K562 (cell line): ENCODE data around the gene EFCAB12. TPM values are rescaled to one million over a fixed set of nuclear protein-coding genes. Genes with fewer than 3 reads are reported as not detected.

Source experiments
- CREB1 ChIP-seq, 2 experiments: sonication (generic) in 1 of 2; formaldehyde crosslinking in 1 of 2; IDR thresholded peaks; 2 replicates each; pipeline versions ENCODE4 v1.6.1 to v1.8.0; 2012 to 2022; ENCODE audit warnings: inconsistent platforms in 1 of 2, mild to moderate bottlenecking in 1 of 2, missing genetic modification reagents in 1 of 2, moderate library complexity in 1 of 2
- ELF2 ChIP-seq: fragments of 250-450 bp; sonication (Bioruptor Pico); IDR thresholded peaks from 2 replicates; pipeline ENCODE4 v1.5.0; 2021; ENCODE audit warnings: mild to moderate bottlenecking
- EP300 ChIP-seq: IDR thresholded peaks from 2 replicates; pipeline ENCODE4 v1.6.1; 2012; ENCODE audit warnings: low read length, improper control_type of control experiment
- HOMEZ ChIP-seq: fragments of 250-450 bp; sonication (Bioruptor Pico); IDR thresholded peaks from 2 replicates; pipeline ENCODE4 v1.4.0; 2020; ENCODE audit warnings: mild to moderate bottlenecking, moderate library complexity
- HSF4 ChIP-seq: fragments of 250-450 bp; sonication (Bioruptor Pico); IDR thresholded peaks from 2 replicates; pipeline ENCODE4 v2.1.2; 2022; ENCODE audit warnings: mild to moderate bottlenecking, moderate library complexity, borderline replicate concordance
- NR2F6 ChIP-seq: fragments of 450-650 bp; formaldehyde crosslinking; IDR thresholded peaks from 2 replicates; pipeline ENCODE4 v1.4.0; 2020; ENCODE audit warnings: mild to moderate bottlenecking
- RBM25 ChIP-seq: fragments of 200-400 bp; formaldehyde crosslinking; IDR thresholded peaks from 2 replicates; pipeline ENCODE4 v1.6.1; 2018; ENCODE audit warnings: low read length, low read depth, moderate library complexity; ENCODE audit not compliant: severe bottlenecking
- RCOR1 ChIP-seq, 2 experiments: IDR thresholded peaks; 2 replicates each; pipeline ENCODE4 v1.6.1; 2012; ENCODE audit warnings: low read depth in 2 of 2, low read length in 2 of 2, borderline replicate concordance in 1 of 2, improper control_type of control experiment in 1 of 2
- TAL1 ChIP-seq: fragments of 450-650 bp; IDR thresholded peaks from 2 replicates; pipeline ENCODE4 v1.6.1; 2016; ENCODE audit warnings: mild to moderate bottlenecking
- TBL1XR1 ChIP-seq, 2 experiments: IDR thresholded peaks; 2 replicates each; pipeline ENCODE4 v1.6.1; 2012; ENCODE audit warnings: improper control_type of control experiment in 2 of 2, low read length in 2 of 2, mild to moderate bottlenecking in 1 of 2
- TCF3 ChIP-seq: sonication (generic); formaldehyde crosslinking; IDR thresholded peaks from 2 replicates; pipeline ENCODE4 v1.4.0; 2020; ENCODE audit warnings: mild to moderate bottlenecking, missing genetic modification reagents
- THRAP3 ChIP-seq: fragments of 450-650 bp; IDR thresholded peaks from 2 replicates; pipeline ENCODE4 v1.6.1; 2016; ENCODE audit warnings: mild to moderate bottlenecking, inconsistent platforms, borderline replicate concordance
- TRIM28 ChIP-seq: fragments of 450-650 bp; IDR thresholded peaks from 2 replicates; pipeline ENCODE4 v1.6.1; 2017
- ZBTB11 ChIP-seq, 3 experiments: fragments of 200-800 bp in 1 of 3; fragments of 250-450 bp in 1 of 3; fragments of 450-650 bp in 1 of 3; sonication (Bioruptor Pico) in 1 of 3; sonication (Bioruptor generic) in 1 of 3; formaldehyde crosslinking in 1 of 3; IDR thresholded peaks; 2 replicates each; pipeline versions ENCODE4 v1.6.1 to v1.8.0; 2016 to 2022; ENCODE audit warnings: mild to moderate bottlenecking in 2 of 3, missing genetic modification characterization in 2 of 3, missing compliant biosample characterization in 1 of 3, moderate library complexity in 1 of 3
- ZNF174 ChIP-seq: fragments of 250-450 bp; sonication (Bioruptor Pico); IDR thresholded peaks from 2 replicates; pipeline ENCODE4 v1.4.0; 2020; ENCODE audit warnings: mild to moderate bottlenecking
- ZNF507 ChIP-seq: conservative IDR thresholded peaks from 2 replicates; pipeline ENCODE4 v1.6.1; 2017; ENCODE audit warnings: missing genetic modification characterization, missing compliant biosample characterization
- ZSCAN29 ChIP-seq: fragments of 450-650 bp; IDR thresholded peaks from 2 replicates; pipeline ENCODE4 v1.6.1; 2017
- polyA plus RNA-seq, 8 experiments: library from polyadenylated mRNA; depleted of rRNA in 4 of 8; stranded (reverse) in 5 of 8; unstranded in 3 of 8; fragments of >200 nt; fragmentation: Nextera tagmentation in 2 of 8; fragmentation: Illumina TruSeq in 1 of 8; extraction: Ambion mirVana in 2 of 8; extraction: Trizol in 1 of 8; gene quantifications; 2 replicates each; pipeline versions ENCODE4 v1.2.1 to v1.2.3, GENCODE V29; 2011 to 2014; ENCODE audit warnings: inconsistent platforms in 1 of 8, missing spikeins in 1 of 8
- total RNA-seq, 7 experiments: library from RNA; depleted of rRNA in 6 of 7; stranded (reverse); fragments of >200 nt in 6 of 7; fragmentation: Illumina TruSeq in 2 of 7; extraction: Trizol in 2 of 7; gene quantifications; 2 replicates each; pipeline versions ENCODE4 v1.2.1 to v1.2.3, GENCODE V29; 2011 to 2021; ENCODE audit warnings: low replicate concordance in 1 of 7
- TF ChIP-seq, protein P1 (sequence below): fragments of 450-650 bp; formaldehyde crosslinking; IDR thresholded peaks from 2 replicates; pipeline ENCODE4 v1.4.0; 2022; ENCODE audit warnings: missing genetic modification characterization
- TF ChIP-seq, protein P2 (sequence below): fragments of 450-650 bp; conservative IDR thresholded peaks from 2 replicates; pipeline ENCODE4 v1.6.1; 2016; ENCODE audit warnings: missing genetic modification characterization, low read depth, mild to moderate bottlenecking, control low read depth, missing compliant biosample characterization
- TF ChIP-seq, protein P3 (sequence below): fragments of 250-450 bp; sonication (Bioruptor Pico); IDR thresholded peaks from 2 replicates; pipeline ENCODE4 v1.5.0; 2020; ENCODE audit warnings: mild to moderate bottlenecking

Gene EFCAB12
- total and polyA plus RNA-seq, 9 of the 15 experiments (the other 6 are each of a cell fraction or from before 2014, with no cell fraction given): 0.08 to 0.95 (median 0.56) TPM; not detected in 1

DNA sequence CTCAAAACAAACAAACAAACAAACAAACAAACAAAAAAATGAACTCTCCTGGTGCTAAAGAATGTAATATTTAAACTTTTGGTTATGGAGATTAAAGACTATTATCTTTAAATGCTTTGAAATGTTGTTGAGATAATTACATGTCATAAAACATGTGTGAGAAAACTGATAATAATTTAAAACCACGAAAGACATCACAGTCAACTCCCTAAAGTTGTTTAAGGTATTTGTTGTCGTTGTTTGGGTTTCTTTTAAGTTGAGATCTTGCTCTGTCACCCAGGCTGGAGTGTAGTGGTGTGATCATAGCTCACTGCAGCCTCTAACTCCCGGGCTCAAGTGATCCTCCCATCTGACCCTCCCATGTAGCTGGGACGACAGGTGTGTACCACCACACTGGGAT is 12.0 kb downstream of the EFCAB12 start (continued):
- TF ChIP-seq, protein P1, sequence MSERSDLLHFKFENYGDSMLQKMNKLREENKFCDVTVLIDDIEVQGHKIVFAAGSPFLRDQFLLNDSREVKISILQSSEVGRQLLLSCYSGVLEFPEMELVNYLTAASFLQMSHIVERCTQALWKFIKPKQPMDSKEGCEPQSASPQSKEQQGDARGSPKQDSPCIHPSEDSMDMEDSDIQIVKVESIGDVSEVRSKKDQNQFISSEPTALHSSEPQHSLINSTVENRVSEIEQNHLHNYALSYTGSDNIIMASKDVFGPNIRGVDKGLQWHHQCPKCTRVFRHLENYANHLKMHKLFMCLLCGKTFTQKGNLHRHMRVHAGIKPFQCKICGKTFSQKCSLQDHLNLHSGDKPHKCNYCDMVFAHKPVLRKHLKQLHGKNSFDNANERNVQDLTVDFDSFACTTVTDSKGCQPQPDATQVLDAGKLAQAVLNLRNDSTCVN (CRISPR knock-in tag): no peak
- TF ChIP-seq EP300: no peak
- no peak for TF ChIP-seq HSF4 (CRISPR knock-in tag)
- TF ChIP-seq TRIM28: no peak
- TF ChIP-seq RBM25: peak; percentile 3
- TF ChIP-seq NR2F6 (CRISPR knock-in tag): no peak
- TF ChIP-seq ELF2: no peak
- no peak for TF ChIP-seq ZSCAN29
- no peak for TF ChIP-seq THRAP3
- TF ChIP-seq TAL1: peak; percentile 38; the same call in 1 of the 2 replicates
- TF ChIP-seq, protein P2, sequence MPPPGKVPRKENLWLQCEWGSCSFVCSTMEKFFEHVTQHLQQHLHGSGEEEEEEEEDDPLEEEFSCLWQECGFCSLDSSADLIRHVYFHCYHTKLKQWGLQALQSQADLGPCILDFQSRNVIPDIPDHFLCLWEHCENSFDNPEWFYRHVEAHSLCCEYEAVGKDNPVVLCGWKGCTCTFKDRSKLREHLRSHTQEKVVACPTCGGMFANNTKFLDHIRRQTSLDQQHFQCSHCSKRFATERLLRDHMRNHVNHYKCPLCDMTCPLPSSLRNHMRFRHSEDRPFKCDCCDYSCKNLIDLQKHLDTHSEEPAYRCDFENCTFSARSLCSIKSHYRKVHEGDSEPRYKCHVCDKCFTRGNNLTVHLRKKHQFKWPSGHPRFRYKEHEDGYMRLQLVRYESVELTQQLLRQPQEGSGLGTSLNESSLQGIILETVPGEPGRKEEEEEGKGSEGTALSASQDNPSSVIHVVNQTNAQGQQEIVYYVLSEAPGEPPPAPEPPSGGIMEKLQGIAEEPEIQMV (tag): no peak
- no peak for TF ChIP-seq ZNF507 (tag)
- no peak for TF ChIP-seq ZBTB11 (CRISPR knock-in tag; IDR thresholded peaks at IDR 0.05)
- TF ChIP-seq TBL1XR1 (IDR thresholded peaks at IDR 0.05; ENCODE audit: low read length in 2 of 2): no peak
- peak; percentile 55; the same call in 1 of the 2 replicates for TF ChIP-seq TCF3
- no peak for TF ChIP-seq CREB1 (IDR thresholded peaks at IDR 0.05)
- TF ChIP-seq CREB1 (CRISPR knock-in tag; IDR thresholded peaks at IDR 0.05): no peak
- no peak for TF ChIP-seq HOMEZ (CRISPR knock-in tag)
- TF ChIP-seq RCOR1 (IDR thresholded peaks at IDR 0.05; ENCODE audit: borderline replicate concordance in 1 of 2, low read depth in 2 of 2, low read length in 2 of 2): 0 out of 4 replicates have a peak, but pooled peaks of 1 of the 2 experiments have one; percentile 13
- TF ChIP-seq ZNF174 (CRISPR knock-in tag): no peak
- TF ChIP-seq, protein P3, sequence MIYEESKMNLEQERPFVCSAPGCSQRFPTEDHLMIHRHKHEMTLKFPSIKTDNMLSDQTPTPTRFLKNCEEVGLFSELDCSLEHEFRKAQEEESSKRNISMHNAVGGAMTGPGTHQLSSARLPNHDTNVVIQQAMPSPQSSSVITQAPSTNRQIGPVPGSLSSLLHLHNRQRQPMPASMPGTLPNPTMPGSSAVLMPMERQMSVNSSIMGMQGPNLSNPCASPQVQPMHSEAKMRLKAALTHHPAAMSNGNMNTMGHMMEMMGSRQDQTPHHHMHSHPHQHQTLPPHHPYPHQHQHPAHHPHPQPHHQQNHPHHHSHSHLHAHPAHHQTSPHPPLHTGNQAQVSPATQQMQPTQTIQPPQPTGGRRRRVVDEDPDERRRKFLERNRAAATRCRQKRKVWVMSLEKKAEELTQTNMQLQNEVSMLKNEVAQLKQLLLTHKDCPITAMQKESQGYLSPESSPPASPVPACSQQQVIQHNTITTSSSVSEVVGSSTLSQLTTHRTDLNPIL: no peak
